HG02970 (cell line): Measurements from ENCODE around the gene IFRD2.
"Not testable (repeated sequence)": the region's sequence is repeated elsewhere in the genome, so short reads cannot be mapped to it uniquely, and the experiment has no call there.

Experiments used
- ATAC-seq: cut with Tn5 transposase; IDR thresholded peaks from one replicate; pipeline ENCODE4 v1.9.1; 2021; ENCODE audit warnings: mild to moderate bottlenecking, moderate library complexity, moderate number of reproducible peaks; ENCODE audit not compliant: unreplicated experiment, low FRiP score

IFRD2 gene

DNA sequence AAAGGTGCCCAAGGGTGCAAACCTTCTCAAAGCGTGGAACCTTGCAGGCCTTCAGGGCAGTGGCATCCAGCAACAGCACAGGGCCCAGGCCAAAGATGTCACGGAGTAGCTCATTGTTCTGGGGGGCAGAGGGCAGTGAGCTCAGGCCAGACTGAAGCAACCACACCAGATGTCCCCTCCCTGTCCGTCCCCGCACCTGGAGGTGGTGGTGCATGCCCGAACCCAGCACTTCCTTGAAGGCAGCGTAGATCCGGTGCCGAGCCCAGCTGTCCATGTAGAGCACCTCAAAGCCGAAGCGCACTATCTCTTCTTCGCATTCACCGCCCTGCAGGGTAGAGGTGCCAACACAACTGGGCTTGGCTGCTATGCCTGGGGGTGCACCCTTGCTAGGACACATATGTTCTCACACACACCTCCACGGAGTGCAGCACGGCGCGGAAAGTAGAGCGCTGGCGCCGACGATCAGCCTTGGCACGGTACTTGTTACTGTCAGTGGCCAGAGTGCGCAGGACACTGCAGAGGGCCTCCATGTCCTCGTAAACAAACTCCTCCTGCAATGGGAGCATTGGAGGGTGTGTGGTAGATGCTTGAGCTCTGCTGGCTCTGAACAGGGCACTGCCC is 3.7 kb downstream of the IFRD2 start:
- no peak for ATAC-seq

DNA sequence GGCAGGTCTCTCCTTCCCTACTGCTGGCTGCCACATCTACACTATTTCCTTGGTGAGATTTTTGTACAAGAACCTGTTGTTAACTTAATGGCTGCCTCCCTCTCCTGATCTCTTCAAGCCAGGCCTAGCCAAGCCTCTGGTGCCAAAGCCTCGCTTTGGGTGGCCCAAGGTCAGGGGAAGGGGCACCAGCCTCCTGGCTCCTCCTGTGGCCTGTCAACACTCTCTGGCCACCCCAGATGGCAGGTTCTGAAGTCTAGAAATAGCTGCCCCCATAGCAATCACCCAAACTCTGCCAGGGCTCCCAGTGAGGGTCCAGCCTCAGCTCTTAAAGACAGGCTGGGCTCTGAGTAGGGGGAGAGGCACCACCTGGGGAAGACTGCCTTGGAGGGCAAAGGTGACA is 5.0 kb downstream of the IFRD2 start:
- no peak for ATAC-seq

DNA sequence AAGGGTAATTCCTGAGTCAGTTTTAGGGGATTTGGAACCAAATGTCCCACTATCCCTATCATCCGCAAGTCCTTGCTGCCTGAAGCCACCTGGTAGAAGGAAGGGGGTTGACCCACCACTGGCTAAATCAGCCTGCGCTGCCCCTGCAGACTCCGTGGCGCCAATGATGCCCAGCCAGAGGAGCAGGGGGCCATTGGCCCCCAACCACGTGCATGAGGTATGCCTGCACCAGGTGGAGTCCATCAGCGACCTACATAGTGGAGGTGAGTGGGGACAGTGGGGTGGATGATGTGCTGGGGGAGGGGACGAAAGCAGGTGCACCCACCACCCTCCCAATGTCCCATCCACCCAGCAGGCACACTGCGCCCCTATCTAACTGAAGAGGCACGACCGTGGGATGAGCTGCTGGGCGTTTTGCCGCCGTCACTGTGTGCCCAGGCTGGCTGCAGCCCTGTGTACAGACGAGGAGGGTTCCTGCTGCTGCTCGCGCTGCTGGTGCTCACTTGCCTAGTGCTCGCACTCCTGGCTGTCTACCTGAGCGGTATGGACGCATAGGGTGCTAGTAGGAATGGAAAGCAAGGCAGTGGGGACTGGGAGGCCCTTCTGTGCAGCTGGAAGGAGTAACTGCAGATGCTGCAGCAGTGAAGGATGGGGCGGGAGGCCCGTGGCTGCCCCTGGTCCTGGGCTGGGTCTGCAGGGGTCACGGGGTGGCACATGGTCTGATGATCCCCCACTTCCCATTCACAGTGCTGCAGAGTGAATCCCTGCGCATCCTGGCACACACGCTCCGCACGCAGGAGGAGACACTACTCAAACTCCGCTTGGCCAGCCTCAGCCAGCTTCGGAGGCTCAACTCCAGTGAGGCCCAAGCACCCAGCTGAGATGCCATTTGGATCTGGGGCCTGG is 5.7 kb downstream of the IFRD2 start:
- no peak for ATAC-seq

DNA sequence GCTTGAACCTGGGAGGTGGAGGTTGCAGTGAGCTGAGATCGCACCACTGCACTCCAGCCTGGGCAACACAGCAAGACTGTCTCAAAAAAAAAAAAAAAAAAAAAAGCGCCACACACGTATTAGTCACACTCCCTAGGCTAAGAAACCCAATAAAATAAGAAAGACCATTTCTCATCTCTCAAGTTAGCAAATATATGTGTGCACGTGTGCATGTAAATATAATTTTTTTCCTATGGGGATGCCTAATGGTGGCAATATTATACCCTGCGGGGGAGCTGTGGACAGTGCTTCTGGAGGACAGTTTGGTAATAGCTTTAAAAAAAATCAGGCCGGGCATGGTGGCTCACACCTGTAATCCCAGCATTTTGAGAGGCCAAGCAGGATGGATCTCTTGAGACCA is 8.1 kb downstream of the IFRD2 start:
- ATAC-seq: not testable (repeated sequence)

DNA sequence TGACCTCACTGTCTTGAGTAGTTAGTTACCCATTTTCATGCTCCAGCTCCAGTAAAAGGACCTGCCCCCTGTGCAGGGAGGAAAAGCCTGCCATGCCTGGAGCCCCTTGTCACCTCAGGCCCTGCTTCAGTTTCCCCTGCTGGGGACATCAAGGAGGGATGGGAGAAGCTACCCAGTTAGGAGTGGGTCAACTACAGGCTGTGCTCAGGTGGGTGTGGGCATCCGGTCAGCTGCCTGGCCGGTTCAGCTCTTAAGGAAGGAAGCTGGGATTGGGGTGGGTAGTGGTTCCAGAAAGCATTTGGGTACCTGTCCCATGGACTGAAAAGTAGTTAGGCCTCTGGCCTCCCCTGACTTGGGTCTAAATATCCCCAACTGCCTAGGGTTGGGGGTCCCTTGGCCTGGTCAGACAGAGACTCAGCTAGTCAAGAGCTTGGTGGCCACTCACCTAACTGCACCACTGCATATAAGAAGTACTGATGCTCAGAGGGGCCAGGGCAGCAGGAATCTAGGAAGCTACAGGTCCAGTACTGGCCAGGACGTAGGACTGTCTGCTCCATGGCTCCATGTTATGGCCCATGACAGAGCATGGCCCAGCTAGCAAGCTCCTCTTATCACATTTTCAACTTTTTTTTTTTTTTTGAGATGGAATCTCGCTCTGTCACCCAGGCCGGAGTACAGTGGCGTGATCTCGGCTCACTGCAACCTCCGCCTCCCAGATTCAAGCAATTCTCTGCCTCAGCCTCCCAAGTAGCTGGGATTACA is 12.8 kb downstream of the IFRD2 start:
- no peak for ATAC-seq

DNA sequence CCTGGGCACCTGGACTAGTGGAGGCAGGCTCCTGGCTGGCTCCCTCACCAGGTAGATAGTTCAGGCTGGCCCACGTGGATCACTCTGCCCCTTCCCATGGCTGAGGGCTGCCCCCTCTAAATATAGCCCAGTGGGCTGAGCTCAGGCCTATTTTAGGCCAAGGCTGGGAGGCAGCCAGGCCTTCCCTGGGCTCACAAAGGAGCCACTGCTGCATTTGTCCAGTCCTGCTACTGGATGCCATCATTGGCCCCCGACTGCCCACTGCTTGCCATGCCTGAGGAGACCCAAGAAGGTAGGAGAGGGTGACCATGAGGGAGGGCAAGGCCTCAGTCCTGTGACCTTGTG is 13.4 kb downstream of the IFRD2 start, which contains the start of gene LSMEM2:
Gene LSMEM2 (plus strand): TSS at position 208 of the 345 bp plus-strand sequence. CDS start 27 bp downstream, at position 235.
- ATAC-seq: no peak

DNA sequence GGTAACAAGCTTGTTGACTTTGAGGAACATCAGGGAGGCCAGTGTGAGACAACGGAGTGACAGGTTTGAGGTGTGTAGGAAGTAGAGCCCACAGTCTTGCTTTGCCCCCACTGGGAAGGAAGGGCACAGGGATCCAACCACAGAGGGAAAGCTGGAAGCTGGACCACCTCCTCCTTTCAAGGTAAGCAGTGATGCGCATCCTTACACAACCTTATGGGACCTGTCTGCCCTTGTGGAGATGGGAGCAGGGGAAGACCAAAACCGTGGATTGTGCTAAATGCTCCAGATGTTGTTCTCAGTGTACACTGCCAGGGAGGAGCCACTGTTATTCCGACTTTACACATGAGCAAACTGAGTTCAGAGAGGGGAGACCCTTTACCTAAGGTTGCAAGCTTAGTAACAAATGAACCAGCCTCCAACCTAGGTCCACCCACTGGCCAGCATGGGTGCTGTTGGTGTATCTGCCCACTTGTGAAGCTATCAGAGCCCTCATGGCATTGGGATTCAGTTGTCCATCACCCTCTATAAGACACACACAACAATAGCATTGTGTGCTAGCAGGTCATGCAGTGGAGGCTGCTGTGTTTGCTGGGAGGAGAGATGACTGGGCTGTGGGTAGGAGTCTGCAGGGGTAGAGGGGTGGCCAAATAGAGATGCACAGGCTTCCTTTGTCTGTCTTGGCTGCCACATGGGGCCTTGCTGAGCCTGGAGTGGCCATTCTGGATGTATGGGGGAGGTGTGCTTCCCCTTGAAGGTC is 13.9 kb downstream of the IFRD2 start:
- no peak for ATAC-seq

DNA sequence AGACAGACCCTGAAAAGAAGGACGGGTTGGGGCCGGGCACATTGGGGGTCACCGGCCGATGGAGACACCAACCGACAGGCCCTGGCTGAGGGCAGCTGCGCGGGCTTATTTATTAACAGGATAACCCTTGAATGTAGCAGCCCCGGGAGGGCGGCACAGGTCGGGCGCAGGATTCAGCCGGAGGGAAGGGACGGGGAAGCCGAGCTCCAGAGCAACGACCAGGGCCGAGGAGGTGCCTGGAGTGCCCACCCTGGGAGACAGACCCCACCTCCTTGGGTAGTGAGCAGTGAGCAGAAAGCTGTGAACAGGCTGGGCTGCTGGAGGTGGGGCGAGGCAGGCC is 15.5 kb downstream of the IFRD2 start:
- no peak for ATAC-seq

DNA sequence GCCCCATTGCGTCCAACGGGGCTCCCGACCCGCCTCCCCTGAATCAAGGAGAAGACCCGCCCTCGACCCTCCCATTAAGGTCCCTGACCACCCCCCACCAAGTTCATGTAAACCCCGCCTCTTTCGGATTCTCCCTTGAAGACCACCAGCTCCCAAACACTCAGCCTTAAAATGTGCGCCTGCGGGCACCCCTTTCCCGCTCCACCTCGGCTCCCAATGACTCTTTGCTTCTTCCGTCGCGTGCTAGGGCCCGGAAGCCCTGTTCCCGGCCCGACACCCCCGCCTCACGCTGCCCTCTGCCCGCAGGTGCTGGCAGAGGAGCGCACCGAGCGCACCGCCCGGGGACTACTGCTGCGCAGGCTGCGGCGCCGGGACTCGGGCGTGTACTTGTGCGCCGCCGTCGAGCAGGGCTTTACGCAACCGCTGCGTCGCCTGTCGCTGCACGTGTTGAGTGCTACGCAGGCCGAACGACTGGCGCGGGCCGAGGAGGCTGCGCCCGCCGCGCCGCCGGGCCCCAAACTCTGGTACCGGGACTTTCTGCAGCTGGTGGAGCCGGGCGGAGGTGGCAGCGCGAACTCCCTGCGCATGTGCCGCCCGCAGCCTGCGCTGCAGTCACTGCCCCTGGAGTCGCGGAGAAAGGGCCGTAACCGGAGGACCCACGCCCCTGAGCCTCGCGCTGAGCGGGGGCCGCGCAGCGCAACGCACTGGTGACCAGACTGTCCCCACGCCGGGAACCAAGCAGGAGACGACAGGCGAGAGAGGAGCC is 16.1 kb downstream of the IFRD2 start:
- ATAC-seq: no peak

DNA sequence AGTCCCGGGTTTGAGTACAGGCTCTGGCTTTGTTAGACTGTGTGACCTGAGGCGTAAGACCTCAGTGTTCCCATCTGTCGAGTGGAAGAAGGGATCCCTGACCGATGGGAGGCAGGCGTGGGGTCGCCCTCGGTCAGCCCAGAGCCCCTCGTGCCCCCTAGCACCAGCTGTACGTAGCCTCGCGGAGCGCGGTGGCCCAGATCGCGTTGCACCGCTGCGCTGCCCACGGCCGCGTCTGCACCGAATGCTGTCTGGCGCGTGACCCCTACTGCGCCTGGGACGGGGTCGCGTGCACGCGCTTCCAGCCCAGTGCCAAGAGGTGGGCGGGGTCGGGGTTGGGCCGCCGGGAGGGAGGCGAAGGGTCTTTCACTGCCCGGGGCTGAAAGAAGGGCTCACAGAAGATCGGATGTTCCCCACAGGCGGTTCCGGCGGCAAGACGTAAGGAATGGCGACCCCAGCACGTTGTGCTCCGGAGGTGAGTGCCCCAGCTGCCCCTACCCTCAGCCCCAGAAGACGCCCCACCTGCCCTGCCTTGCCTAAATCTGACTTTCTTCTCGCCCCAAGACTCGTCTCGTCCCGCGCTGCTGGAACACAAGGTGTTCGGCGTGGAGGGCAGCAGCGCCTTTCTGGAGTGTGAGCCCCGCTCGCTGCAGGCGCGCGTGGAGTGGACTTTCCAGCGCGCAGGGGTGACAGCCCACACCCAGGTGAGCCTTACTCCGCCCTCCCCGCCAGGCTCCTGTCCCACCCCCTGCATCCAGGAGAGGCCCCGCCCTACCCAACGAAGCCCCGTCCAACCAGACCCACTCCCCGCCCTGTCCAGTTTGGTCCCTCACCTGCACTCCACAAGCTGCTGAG is 16.9 kb downstream of the IFRD2 start:
- ATAC-seq: no peak

DNA sequence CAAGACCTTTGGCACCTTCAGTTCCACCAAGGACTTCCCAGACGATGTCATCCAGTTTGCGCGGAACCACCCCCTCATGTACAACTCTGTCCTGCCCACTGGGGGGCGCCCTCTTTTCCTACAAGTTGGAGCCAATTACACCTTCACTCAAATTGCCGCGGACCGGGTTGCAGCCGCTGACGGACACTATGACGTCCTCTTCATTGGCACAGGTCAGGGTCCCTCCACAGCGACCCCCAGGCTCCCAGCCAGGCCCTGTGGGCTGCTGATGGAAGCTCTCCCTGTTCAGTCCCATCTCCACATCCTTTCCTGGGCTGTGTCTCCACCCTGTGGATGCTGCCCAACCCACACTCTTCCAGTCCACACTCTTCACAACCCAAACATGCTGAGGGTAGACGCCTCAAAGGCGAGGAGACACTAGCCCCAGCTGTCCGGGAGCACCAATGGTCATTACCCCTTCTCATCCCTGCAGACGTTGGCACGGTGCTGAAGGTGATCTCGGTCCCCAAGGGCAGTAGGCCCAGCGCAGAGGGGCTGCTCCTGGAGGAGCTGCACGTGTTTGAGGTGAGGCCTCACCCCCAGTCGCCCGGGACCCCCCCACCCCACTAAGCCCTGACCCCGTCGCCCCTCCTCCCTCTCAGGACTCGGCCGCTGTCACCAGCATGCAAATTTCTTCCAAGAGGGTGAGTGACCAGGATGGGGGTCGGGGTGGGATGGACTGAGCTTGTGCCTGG is 17.7 kb downstream of the IFRD2 start:
- ATAC-seq: no peak

DNA sequence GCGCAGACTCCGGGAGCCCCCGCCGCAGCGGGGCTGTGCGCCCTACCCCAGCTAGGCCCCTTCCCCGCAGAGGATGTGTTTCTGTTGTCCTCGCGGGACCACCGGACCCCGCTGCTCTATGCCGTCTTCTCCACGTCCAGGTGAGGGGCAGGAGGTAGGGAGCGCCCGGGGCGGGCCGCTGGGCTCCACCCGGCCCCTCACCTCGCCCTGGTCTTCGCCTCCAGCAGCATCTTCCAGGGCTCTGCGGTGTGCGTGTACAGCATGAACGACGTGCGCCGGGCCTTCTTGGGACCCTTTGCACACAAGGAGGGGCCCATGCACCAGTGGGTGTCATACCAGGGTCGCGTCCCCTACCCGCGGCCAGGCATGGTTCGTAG is 18.6 kb downstream of the IFRD2 start:
- ATAC-seq: no peak

DNA sequence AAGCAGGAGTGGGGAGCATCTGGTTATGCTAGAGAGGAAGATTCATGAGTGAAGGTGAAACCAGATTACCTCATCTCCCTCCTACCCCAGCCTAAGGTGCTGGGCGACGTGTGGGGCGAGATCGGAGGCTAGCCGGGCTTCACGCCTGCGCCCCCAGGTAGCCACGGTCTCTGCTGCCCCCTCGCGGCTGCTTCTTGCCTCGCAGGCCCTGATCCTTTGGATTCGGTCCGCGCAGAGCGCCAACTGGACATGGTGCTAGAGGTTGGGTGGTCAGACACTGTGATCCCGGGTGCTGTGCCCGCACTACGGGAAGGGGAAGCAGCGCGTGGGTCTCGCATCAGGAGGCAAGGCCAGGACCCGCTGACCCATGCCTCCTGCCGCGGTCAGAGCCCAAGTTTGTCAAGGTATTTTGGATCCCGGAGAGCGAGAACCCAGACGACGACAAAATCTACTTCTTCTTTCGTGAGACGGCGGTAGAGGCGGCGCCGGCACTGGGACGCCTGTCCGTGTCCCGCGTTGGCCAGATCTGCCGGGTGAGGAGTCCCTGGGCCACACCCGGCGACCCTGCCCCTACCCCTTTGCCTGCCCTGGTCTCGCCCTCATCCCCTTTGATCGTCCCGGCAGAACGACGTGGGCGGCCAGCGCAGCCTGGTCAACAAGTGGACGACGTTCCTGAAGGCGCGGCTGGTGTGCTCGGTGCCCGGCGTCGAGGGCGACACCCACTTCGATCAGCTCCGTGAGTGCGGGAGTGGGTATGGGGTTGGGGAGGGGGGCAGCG is 19.1 kb downstream of the IFRD2 start:
- peak; percentile 77 for ATAC-seq

DNA sequence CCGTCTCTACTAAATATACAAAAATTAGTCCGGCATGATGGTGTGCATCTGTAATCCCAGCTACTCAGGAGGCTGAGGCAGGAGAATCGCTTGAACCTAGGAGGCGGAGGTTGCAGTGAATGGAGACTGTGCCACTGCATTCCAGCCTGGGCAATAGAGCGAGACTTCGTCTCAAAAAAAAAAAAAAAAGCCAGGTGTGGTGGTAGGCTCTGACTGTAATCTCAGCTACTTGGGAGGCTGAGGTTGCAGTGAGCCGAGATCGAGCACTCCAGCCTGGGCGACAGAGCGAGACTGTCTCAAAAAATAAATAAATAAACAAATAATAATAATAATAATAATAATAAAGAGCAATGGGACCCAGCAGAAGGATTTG is 19.7 kb downstream of the IFRD2 start:
- not testable (repeated sequence) for ATAC-seq

DNA sequence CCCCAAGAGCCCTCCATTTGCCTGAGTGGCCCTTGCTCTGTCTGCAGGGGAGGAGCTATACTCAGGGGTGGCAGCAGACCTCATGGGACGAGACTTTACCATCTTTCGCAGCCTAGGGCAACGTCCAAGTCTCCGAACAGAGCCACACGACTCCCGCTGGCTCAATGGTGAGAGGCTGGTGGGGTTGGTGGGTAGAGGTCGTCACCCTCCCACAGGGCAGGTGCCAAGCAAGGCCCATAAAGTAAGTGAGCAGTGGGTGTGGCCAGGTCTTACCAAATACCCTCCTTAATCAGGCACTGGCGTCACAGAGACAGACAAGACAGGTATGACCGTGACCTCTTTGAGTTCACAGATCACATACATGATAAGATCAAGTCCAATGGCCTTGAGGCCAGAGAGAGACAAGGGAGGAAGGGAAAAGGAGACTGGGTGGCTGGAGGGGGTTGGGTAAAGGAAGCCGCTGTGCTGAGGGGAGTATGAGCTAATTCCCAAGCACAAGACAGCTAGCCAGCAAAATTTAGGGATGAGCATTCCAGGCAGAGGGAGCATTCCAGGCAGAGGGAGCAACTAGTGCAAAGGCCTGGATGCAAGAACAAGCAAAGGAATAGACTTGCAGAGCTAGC is 20.8 kb downstream of the IFRD2 start:
- ATAC-seq: no peak

DNA sequence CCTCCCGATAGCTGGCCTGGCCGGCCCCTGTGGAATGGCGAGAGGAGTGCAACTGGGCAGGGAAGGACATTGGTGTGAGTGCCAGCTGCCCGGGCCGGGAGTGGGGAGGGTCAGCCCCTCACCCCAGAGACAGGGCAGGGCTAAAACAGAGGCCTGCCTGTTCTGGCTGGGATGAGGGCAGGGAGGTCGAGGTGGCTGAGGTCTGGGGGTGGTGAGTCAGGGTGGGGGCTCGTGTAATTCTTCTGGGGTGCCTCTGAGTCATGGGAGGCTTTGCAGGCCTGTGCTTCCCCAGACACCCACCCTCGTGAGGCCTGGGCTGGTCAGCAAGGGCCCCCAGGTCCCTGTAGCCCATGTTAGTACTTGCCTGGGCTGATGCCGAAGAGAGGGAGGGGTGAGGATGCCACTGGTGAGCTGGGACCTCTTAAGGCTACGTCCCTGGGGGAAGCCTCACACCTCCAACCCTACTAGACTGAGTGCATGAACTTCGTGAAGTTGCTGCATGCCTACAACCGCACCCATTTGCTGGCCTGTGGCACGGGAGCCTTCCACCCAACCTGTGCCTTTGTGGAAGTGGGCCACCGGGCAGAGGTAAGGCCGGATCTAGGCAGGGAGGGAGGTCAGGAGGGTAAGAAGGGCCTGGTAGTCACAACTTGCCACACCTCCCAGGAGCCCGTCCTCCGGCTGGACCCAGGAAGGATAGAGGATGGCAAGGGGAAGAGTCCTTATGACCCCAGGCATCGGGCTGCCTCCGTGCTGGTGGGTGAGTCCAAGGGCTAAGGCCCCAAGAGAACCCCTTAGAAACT is 21.6 kb downstream of the IFRD2 start:
- ATAC-seq: no peak
